Type B pancreatic cell (in vitro differentiated cells): Measurements from ENCODE around the gene DNAH10. TPM values are rescaled to one million over a fixed set of nuclear protein-coding genes. Genes with fewer than 3 reads are reported as not detected.

Source experiments
- DNase-seq: peaks from one replicate; pipeline ENCODE4 v3.0.0; 2021; ENCODE audit warnings: mixed read lengths; ENCODE audit not compliant: unreplicated experiment; ENCODE audit errors: extremely low spot score
- H3K27ac Mint-ChIP-seq: 2 replicates; pipeline ENCODE4 v1.8.0; 2021; ENCODE audit warnings: mild to moderate bottlenecking, mixed read lengths
- H3K27me3 Mint-ChIP-seq: 2 replicates; pipeline ENCODE4 v1.8.0; 2021; ENCODE audit warnings: mixed read lengths
- H3K36me3 Mint-ChIP-seq: 2 replicates; pipeline ENCODE4 v1.8.0; 2021; ENCODE audit warnings: mixed read lengths
- H3K4me1 Mint-ChIP-seq: one replicate; pipeline ENCODE4 v1.8.0; 2021; ENCODE audit warnings: mixed read lengths; ENCODE audit not compliant: unreplicated experiment
- H3K4me3 Mint-ChIP-seq: 2 replicates; pipeline ENCODE4 v1.8.0; 2021; ENCODE audit warnings: mild to moderate bottlenecking, mixed read lengths
- H3K9me3 Mint-ChIP-seq: 2 replicates; pipeline ENCODE4 v1.8.0; 2021; ENCODE audit warnings: mixed read lengths
- total RNA-seq: library from RNA; stranded (reverse); gene quantifications from 2 replicates; pipeline ENCODE4 v1.2.1, GENCODE V29; 2021; ENCODE audit warnings: low replicate concordance
- TF ChIP-seq, protein P1 (sequence below): fragments of 200-600 bp; sonication (generic); conservative IDR thresholded peaks from 2 replicates; pipeline ENCODE4 v1.5.0; 2021; ENCODE audit warnings: antibody characterized with exemption, mild to moderate bottlenecking

Gene DNAH10
- total RNA-seq, 1 donor from 2014 or later: 0.56 TPM

DNA sequence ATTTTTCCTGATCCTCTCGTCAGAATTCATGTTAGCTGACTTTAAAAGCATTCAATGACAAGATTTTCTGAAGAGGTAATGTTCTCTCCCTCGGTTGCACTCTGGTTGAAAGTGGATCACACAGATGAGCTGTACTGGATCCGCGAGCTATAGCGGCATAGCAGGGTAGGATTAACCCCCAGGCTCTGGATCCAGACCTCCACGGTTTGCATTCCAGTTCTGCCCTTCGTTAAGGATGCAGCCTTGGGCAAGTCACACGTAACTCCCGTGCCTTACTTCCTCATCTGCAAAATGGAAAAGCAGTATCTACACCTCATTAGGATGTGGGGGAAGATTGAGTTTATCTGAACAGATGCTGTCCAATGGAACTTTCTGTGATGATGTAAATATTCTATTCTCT is 196.8 kb downstream of the DNAH10 start:
- no peaks in the 10 kb centered on the region for H3K36me3 Mint-ChIP-seq
- DNase-seq: no peak
- H3K4me3 Mint-ChIP-seq: no peak overlapping the region
- no peaks in the 10 kb centered on the region for H3K9me3 Mint-ChIP-seq
- TF ChIP-seq, protein P1, sequence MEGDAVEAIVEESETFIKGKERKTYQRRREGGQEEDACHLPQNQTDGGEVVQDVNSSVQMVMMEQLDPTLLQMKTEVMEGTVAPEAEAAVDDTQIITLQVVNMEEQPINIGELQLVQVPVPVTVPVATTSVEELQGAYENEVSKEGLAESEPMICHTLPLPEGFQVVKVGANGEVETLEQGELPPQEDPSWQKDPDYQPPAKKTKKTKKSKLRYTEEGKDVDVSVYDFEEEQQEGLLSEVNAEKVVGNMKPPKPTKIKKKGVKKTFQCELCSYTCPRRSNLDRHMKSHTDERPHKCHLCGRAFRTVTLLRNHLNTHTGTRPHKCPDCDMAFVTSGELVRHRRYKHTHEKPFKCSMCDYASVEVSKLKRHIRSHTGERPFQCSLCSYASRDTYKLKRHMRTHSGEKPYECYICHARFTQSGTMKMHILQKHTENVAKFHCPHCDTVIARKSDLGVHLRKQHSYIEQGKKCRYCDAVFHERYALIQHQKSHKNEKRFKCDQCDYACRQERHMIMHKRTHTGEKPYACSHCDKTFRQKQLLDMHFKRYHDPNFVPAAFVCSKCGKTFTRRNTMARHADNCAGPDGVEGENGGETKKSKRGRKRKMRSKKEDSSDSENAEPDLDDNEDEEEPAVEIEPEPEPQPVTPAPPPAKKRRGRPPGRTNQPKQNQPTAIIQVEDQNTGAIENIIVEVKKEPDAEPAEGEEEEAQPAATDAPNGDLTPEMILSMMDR: no peak
- no peak overlapping the region for H3K27ac Mint-ChIP-seq
- H3K27me3 Mint-ChIP-seq: no peaks in the 10 kb centered on the region
- H3K4me1 Mint-ChIP-seq: peaks cover 31% of the 10 kb centered on the region

DNA sequence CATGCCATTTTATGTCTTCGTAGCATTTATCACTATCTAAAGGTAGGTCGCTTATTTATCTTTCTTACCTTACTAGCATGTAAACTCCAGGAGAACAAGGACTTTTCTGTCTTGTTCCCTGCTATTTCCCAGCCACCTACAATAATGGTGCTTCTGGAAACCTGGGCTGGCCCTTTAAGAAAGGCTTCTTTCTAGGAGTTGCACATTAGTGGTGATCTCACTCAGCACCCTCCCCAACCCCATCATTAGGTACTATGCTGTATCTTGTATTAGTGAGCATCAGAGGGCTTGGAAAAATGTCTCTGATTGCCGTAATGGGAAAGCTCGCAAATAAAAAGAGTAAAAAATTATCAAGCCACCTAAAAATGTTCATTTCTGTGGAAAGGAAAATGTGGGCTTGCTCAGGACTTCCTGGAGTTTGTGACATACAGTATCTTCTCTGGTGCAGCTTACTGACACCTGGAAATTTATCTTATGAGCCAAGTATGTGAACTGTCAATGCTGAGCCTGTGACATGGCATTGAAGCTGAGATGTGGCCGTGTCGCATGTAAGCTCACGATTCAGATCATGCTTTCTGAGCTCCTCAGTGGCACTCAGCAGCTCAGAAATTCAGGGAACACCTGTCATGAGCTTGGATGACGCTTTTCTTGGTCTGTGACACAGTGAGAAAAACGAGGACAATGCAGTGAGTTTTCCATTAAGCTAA is 198.1 kb downstream of the DNAH10 start:
- Mint-ChIP-seq H3K4me1 (peaks cover 31% of the 10 kb centered on the region), H3K27ac (no peak overlapping the region), H3K36me3 (no peaks in the 10 kb centered on the region), H3K4me3 (no peak overlapping the region), H3K9me3 (no peaks in the 10 kb centered on the region), H3K27me3 (no peaks in the 10 kb centered on the region)
- no peak for DNase-seq
- TF ChIP-seq, protein P1: no peak

DNA sequence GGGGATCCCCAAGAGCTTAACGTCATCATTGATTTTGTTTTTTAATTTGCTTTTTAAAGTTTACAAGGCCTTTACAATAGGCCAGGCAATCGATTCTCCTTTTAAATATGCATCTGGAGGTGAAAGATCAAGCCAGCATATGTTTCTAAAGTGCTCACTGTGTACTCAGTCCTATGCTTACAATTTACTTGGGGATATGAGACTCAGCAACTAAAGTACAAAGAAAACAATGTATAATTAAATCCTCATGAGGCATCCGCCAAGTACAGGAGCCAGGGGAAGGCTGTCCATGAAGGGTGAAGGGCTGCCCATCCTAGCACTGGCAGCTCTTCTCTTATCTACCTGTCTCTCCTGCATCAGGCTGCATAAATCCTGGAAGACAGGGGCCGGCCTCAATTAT is 198.8 kb downstream of the DNAH10 start:
- Mint-ChIP-seq H3K36me3 (no peaks in the 10 kb centered on the region), H3K4me3 (no peak overlapping the region), H3K9me3 (no peaks in the 10 kb centered on the region), H3K27ac (no peak overlapping the region), H3K27me3 (no peaks in the 10 kb centered on the region), H3K4me1 (peaks cover 31% of the 10 kb centered on the region)
- TF ChIP-seq, protein P1: no peak
- no peak for DNase-seq

DNA sequence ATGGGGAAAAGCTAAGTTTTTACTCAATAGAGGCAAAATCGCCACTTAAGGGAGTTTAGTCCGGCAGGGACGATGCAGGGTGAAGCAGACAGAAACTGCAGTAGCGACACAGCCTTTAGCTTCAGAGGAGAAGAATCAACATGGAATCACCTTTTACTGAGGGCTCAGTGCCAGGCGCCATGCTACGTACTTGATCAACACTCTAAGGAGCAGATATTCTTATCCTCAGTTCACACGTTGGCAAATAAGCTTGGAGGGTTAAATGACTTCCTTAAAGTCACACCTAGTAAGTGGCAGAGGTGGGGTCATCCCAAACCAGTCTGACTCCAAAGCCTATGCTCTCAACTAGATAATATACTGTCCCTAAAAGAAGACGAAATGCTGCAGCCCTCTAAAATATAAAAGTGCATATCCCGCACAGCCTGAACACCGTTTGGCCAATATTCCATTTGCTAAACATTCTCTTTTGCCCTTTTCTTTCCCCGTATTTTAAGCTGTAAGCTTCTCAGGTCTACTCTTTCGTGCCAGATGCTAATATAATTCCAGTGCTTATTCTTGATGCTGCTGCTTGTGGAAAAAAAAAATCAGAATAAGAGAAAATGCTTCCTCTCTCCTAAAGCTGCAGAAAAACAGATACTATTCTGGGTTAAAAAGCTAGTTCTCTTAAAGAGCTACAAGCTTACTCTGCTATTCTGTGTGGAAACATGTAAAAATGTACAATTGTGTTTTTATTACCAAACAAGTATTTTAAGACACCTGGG is 199.7 kb downstream of the DNAH10 start:
- no peak for DNase-seq
- no peaks in the 10 kb centered on the region for H3K36me3 Mint-ChIP-seq
- peaks cover 26% of the 10 kb centered on the region for H3K4me1 Mint-ChIP-seq
- TF ChIP-seq, protein P1: no peak
- no peaks in the 10 kb centered on the region for H3K9me3 Mint-ChIP-seq
- no peaks in the 10 kb centered on the region for H3K27me3 Mint-ChIP-seq
- H3K4me3 Mint-ChIP-seq: no peak overlapping the region
- no peak overlapping the region for H3K27ac Mint-ChIP-seq

GRCh38 chr12:123962513-123962912 is 200.4 kb downstream of the DNAH10 start:
- Mint-ChIP-seq H3K9me3 (no peaks in the 10 kb centered on the region), H3K4me3 (no peak overlapping the region), H3K4me1 (peaks cover 19% of the 10 kb centered on the region), H3K27ac (no peak overlapping the region), H3K27me3 (no peaks in the 10 kb centered on the region), H3K36me3 (no peaks in the 10 kb centered on the region)
- TF ChIP-seq, protein P1: no peak
- no peak for DNase-seq
